K562 (cell line): ENCODE results near the gene PDZRN3. TPM values are rescaled to one million over a fixed set of nuclear protein-coding genes. Genes with fewer than 3 reads are reported as not detected.

ENCODE experiments used
- ATAC-seq: fragments of 200-7000 bp; cut with Tn5 transposase; 3 replicates; pipeline ENCODE4 v1.9.1; 2020; ENCODE audit warnings: moderate library complexity
- BruUV-seq: library from RNA; stranded (reverse); fragments of 400-500 nt; replicated peaks from 2 replicates; lab custom pipeline; 2021; lab: Mats Ljungman, UMichigan
- CTCF ChIA-PET: fragments of 300-600 bp; formaldehyde crosslinking; extraction: SDS; loops from one replicate; lab custom pipeline; 2021; ENCODE audit warnings: low intra/inter-chr PET ratio; lab: Yijun Ruan, JAX
- POLR2A ChIA-PET: fragments of 300-600, 350-650 bp; sonication (Branson Sonifier 250); formaldehyde crosslinking; extraction: SDS; loops from one replicate; lab custom pipeline; 2021; ENCODE audit warnings: antibody characterized with exemption, inconsistent platforms; lab: Yijun Ruan, JAX
- DNase-seq, 4 experiments: peaks; one replicate each; pipeline versions ENCODE4 v3.0.0 to v3.0.0-alpha.2; 2011 to 2018; ENCODE audit warnings: low spot score in 3 of 4, mixed read lengths in 3 of 4; ENCODE audit errors: extremely low read depth in 1 of 4
- FAIRE-seq: peaks from 2 replicates; lab custom pipeline; 2011; peaks lifted over from hg19 to GRCh38; lab: Jason Lieb, UNC
- H2AFZ ChIP-seq: 2 replicates; pipeline ENCODE4 v1.6.0; 2011; ENCODE audit warnings: low read depth, low read length, control low read depth, inconsistent platforms
- H3K27ac ChIP-seq: fragments of 200-600 bp; 3 replicates; pipeline ENCODE4 v1.8.0; 2011; ENCODE audit warnings: low read depth, mild to moderate bottlenecking, control low read depth, inconsistent platforms, low read length, moderate library complexity, mixed read lengths; ENCODE audit errors: extremely low read depth
- H3K27me3 ChIP-seq, 2 experiments: fragments of 300-600 bp in 1 of 2; 2 replicates in 1 of 2; 3 replicates in 1 of 2; pipeline versions ENCODE4 v1.6.0 to v1.8.0; 2011; ENCODE audit warnings: inconsistent platforms in 2 of 2, low read length in 2 of 2, mild to moderate bottlenecking in 1 of 2, mixed read lengths in 1 of 2, moderate library complexity in 1 of 2; ENCODE audit not compliant: control insufficient read depth in 2 of 2, insufficient read depth in 2 of 2
- H3K36me3 ChIP-seq: fragments of 300-600 bp; 3 replicates; pipeline ENCODE4 v1.8.0; 2011; ENCODE audit warnings: mild to moderate bottlenecking, low read length, inconsistent platforms; ENCODE audit not compliant: control insufficient read depth, insufficient read depth
- H3K4me1 ChIP-seq, 2 experiments: fragments of 200-600 bp in 1 of 2; replicated peaks in 1 of 2; 2 replicates in 1 of 2; 3 replicates in 1 of 2; pipeline versions ENCODE4 v1.5.1 to v1.8.0; 2011; ENCODE audit warnings: inconsistent platforms in 2 of 2, low read length in 2 of 2, mild to moderate bottlenecking in 1 of 2, mixed read lengths in 1 of 2, moderate library complexity in 1 of 2; ENCODE audit not compliant: control insufficient read depth in 2 of 2, insufficient read depth in 2 of 2
- H3K4me2 ChIP-seq: 2 replicates; pipeline ENCODE4 v1.6.1; 2011; ENCODE audit warnings: low read length, control low read depth, inconsistent platforms, mixed read lengths; ENCODE audit not compliant: insufficient read depth
- H3K4me3 ChIP-seq: fragments of 200-600 bp; sonication (generic), shearing (Covaris generic); 2 replicates; pipeline ENCODE4 v1.5.1; 2016; ENCODE audit warnings: control low read depth, inconsistent platforms
- H3K79me2 ChIP-seq: fragments of 200-600 bp; 3 replicates; pipeline ENCODE4 v1.8.0; 2011; ENCODE audit warnings: low read length, inconsistent platforms; ENCODE audit not compliant: control insufficient read depth, insufficient read depth
- H3K9ac ChIP-seq, 2 experiments: 2 replicates each; pipeline versions ENCODE4 v1.6.0 to v1.6.1; 2011; ENCODE audit warnings: low read depth in 2 of 2, low read length in 2 of 2, control low read depth in 1 of 2, inconsistent platforms in 1 of 2, mild to moderate bottlenecking in 1 of 2, mixed read lengths in 1 of 2; ENCODE audit not compliant: insufficient read depth in 1 of 2
- H3K9me1 ChIP-seq: one replicate; pipeline ENCODE4 v1.6.0; 2011; ENCODE audit warnings: inconsistent platforms, mild to moderate bottlenecking, low read length, moderate library complexity; ENCODE audit not compliant: control insufficient read depth, insufficient read depth
- H3K9me3 ChIP-seq: replicated peaks from 2 replicates; pipeline ENCODE4 v1.5.1; 2011; ENCODE audit warnings: low read depth, low read length, inconsistent platforms; ENCODE audit not compliant: control insufficient read depth, insufficient read depth
- H4K20me1 ChIP-seq: replicated peaks from 2 replicates; pipeline ENCODE4 v1.6.1; 2011; ENCODE audit warnings: low read length, inconsistent platforms, mixed read lengths; ENCODE audit not compliant: control insufficient read depth, insufficient read depth
- ARID3B ChIP-seq: fragments of 250-450 bp; sonication (Bioruptor Pico); IDR thresholded peaks from 2 replicates; pipeline ENCODE4 v1.4.0; 2020; ENCODE audit warnings: borderline replicate concordance
- C11orf30 ChIP-seq: fragments of 450-650 bp; IDR thresholded peaks from 2 replicates; pipeline ENCODE4 v1.6.1; 2016; ENCODE audit warnings: low read depth, mild to moderate bottlenecking
- ERF ChIP-seq: fragments of 450-650 bp; formaldehyde crosslinking; IDR thresholded peaks from 2 replicates; pipeline ENCODE4 v1.4.0; 2020; ENCODE audit warnings: mild to moderate bottlenecking, mixed read lengths
- HIVEP1 ChIP-seq: fragments of 250-450 bp; sonication (Bioruptor Pico); IDR thresholded peaks from 2 replicates; pipeline ENCODE4 v1.4.0; 2020; ENCODE audit warnings: mild to moderate bottlenecking
- NCOA2 ChIP-seq, 2 experiments: fragments of 450-650 bp; IDR thresholded peaks; 2 replicates each; pipeline ENCODE4 v1.6.1; 2018; ENCODE audit warnings: mild to moderate bottlenecking in 2 of 2, moderate library complexity in 1 of 2; ENCODE audit not compliant: partially characterized antibody in 2 of 2
- STAT6 ChIP-seq: sonication (generic); formaldehyde crosslinking; IDR thresholded peaks from 2 replicates; pipeline ENCODE4 v1.8.1; 2023; ENCODE audit warnings: mild to moderate bottlenecking, missing genetic modification reagents
- THAP7 ChIP-seq: fragments of 250-450 bp; sonication (Bioruptor Pico); IDR thresholded peaks from 2 replicates; pipeline ENCODE4 v1.5.0; 2021
- ZNF431 ChIP-seq: sonication (generic); formaldehyde crosslinking; IDR thresholded peaks from 2 replicates; pipeline ENCODE4 v1.8.0; 2022; ENCODE audit warnings: mild to moderate bottlenecking, missing genetic modification reagents
- ZNF77 ChIP-seq: fragments of 250-450 bp; sonication (Bioruptor Pico); IDR thresholded peaks from 2 replicates; pipeline ENCODE4 v1.5.0; 2020
- ZNF79 ChIP-seq: fragments of 250-450 bp; sonication (Bioruptor Pico); IDR thresholded peaks from 2 replicates; pipeline ENCODE4 v1.4.0; 2020; ENCODE audit warnings: low read depth, mild to moderate bottlenecking, moderate library complexity
- WGBS: fragments of 100-300 bp; shearing (Covaris generic); methylation state at CpG from one replicate; pipeline ENCODE4 v1.1.6; 2016; ENCODE audit warnings: low coverage, mixed read lengths; ENCODE audit not compliant: insufficient coverage; ENCODE audit errors: missing lambda C conversion rate; 5-methylcytosine and 5-hydroxymethylcytosine counted together
- in situ Hi-C: fragments of 300-500 bp; cut with MboI; formaldehyde crosslinking; loops from 4 replicates; pipeline ENCODE4 v1.15.0; 2018; ENCODE audit warnings: inconsistent platforms, mixed read lengths
- intact Hi-C: fragments of 100-400 bp; cut with micrococcal nuclease; formaldehyde crosslinking; loops from 2 replicates; pipeline ENCODE4 v1.14.2; 2022
- polyA plus RNA-seq, 8 experiments: library from polyadenylated mRNA; depleted of rRNA in 4 of 8; stranded (reverse) in 5 of 8; unstranded in 3 of 8; fragments of >200 nt; fragmentation: Nextera tagmentation in 2 of 8; fragmentation: Illumina TruSeq in 1 of 8; extraction: Ambion mirVana in 2 of 8; extraction: Trizol in 1 of 8; gene quantifications; 2 replicates each; pipeline versions ENCODE4 v1.2.1 to v1.2.3, GENCODE V29; 2011 to 2014; ENCODE audit warnings: inconsistent platforms in 1 of 8, missing spikeins in 1 of 8
- total RNA-seq, 7 experiments: library from RNA; depleted of rRNA in 6 of 7; stranded (reverse); fragments of >200 nt in 6 of 7; fragmentation: Illumina TruSeq in 2 of 7; extraction: Trizol in 2 of 7; gene quantifications; 2 replicates each; pipeline versions ENCODE4 v1.2.1 to v1.2.3, GENCODE V29; 2011 to 2021; ENCODE audit warnings: low replicate concordance in 1 of 7
- TF ChIP-seq, protein P1 (sequence below): fragments of 450-650 bp; IDR thresholded peaks from one replicate; pipeline ENCODE4 v1.6.1; 2018; ENCODE audit warnings: mild to moderate bottlenecking, moderate library complexity; ENCODE audit not compliant: partially characterized antibody

The PDZRN3 gene
- total and polyA plus RNA-seq, 9 of the 15 experiments (the other 6 are each of a cell fraction or from before 2014, with no cell fraction given), result 0.16 TPM; not detected in 8

- TF ChIP-seq STAT6 (CRISPR knock-in tag), result no peak
- TF ChIP-seq, protein P1, sequence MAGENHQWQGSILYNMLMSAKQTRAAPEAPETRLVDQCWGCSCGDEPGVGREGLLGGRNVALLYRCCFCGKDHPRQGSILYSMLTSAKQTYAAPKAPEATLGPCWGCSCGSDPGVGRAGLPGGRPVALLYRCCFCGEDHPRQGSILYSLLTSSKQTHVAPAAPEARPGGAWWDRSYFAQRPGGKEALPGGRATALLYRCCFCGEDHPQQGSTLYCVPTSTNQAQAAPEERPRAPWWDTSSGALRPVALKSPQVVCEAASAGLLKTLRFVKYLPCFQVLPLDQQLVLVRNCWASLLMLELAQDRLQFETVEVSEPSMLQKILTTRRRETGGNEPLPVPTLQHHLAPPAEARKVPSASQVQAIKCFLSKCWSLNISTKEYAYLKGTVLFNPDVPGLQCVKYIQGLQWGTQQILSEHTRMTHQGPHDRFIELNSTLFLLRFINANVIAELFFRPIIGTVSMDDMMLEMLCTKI, result no peak
- no peak for TF ChIP-seq ERF (CRISPR knock-in tag)
- TF ChIP-seq C11orf30, result no peak
- no peak for TF ChIP-seq HIVEP1
Observed at GRCh38 chr3:73380735-73381532, 243.8 kb downstream of the PDZRN3 start (continued).

- Histone ChIP-seq H4K20me1 (no peaks in the 10 kb centered on the region), H2AFZ (no peak overlapping the region), H3K4me2 (no peak overlapping the region), H3K36me3 (no peaks in the 10 kb centered on the region), H3K9ac (no peak overlapping the region), H3K27me3 (peaks cover 0 to 13% of the 10 kb centered on the region in 2 experiments; a peak in 2 of 5 replicates), H3K79me2 (no peaks in the 10 kb centered on the region), H3K4me3 (no peak overlapping the region), H3K4me1 (no peaks in the 10 kb centered on the region; a peak in 1 of 5 replicates)
- no peak for FAIRE-seq
- ChIA-PET CTCF (no interaction called here), POLR2A (no interaction called here)
- ATAC-seq, result no peak
- intact Hi-C loops, result no loop called here
- 0% methylated on average over 2 of the region's 2 CpGs for WGBS
- TF ChIP-seq ZNF79 (CRISPR knock-in tag) (no peak), ZNF77 (CRISPR knock-in tag) (no peak), NCOA2 (IDR thresholded peaks at IDR 0.05; ENCODE audit: partially characterized antibody in 2 of 2) (no peak), THAP7 (CRISPR knock-in tag) (no peak), ZNF431 (CRISPR knock-in tag) (no peak), ARID3B (CRISPR knock-in tag) (no peak)
- TF ChIP-seq, all 486 proteins: peak for 0
- in situ Hi-C loops, result no loop called here
- no peak for DNase-seq
- no TSS peak for BruUV-seq
- no peak overlapping the region for H3K27ac ChIP-seq
- H3K9me1 ChIP-seq, result no peaks in the 10 kb centered on the region
- H3K9me3 ChIP-seq, result no peaks in the 10 kb centered on the region
Observed at GRCh38 chr3:73379465-73379864, 245.3 kb downstream of the PDZRN3 start.
